Sigmoid colon (tissue), 7 donors: Measurements from ENCODE around the gene ALPP. TPM values are rescaled to one million over a fixed set of nuclear protein-coding genes. Genes with fewer than 3 reads are reported as not detected.
"Not testable (repeated sequence)": the region's sequence is repeated elsewhere in the genome, so short reads cannot be mapped to it uniquely, and the experiment has no call there.

ENCODE experiments used
- DNase-seq: peaks from one replicate; pipeline ENCODE4 v3.0.0-alpha.2; 2019
- H3K27ac ChIP-seq, 4 donors: fragments of 200-600 bp; sonication (generic); one replicate each; pipeline ENCODE4 v1.5.1; 2016 to 2019; ENCODE audit warnings: mild to moderate bottlenecking in 1 of 4
- H3K27me3 ChIP-seq, 3 donors: fragments of 200-600 bp; sonication (generic); one replicate each; pipeline ENCODE4 v1.5.1; 2019; ENCODE audit warnings: mild to moderate bottlenecking in 1 of 3
- H3K36me3 ChIP-seq, 4 donors: fragments of 200-600 bp; sonication (generic); one replicate each; pipeline ENCODE4 v1.5.1; 2016 to 2019
- H3K4me1 ChIP-seq, 4 donors: fragments of 200-600 bp; sonication (generic); one replicate each; pipeline ENCODE4 v1.5.1; 2017 to 2019
- H3K4me3 ChIP-seq, 4 donors: fragments of 200-600 bp; sonication (generic); one replicate each; pipeline ENCODE4 v1.5.1; 2017 to 2019; ENCODE audit warnings: mild to moderate bottlenecking in 2 of 4, moderate library complexity in 1 of 4
- H3K9me3 ChIP-seq, 4 donors: fragments of 200-600 bp in 3 of 4; sonication (generic) in 3 of 4; one replicate each; pipeline versions ENCODE4 v1.5.1 to v1.6.1; 2013 to 2019
- CTCF ChIP-seq, 4 experiments: fragments of 450-650 bp in 3 of 4; fragments of 200-600 bp in 1 of 4; IDR thresholded peaks; one replicate each; pipeline ENCODE4 v1.5.1; 2016 to 2019; ENCODE audit warnings: antibody characterized with exemption in 4 of 4, mild to moderate bottlenecking in 3 of 4, moderate library complexity in 2 of 4
- EP300 ChIP-seq, 4 donors: sonication (generic); formaldehyde crosslinking; IDR thresholded peaks; one replicate each; pipeline ENCODE4 v1.6.1; 2017; ENCODE audit warnings: antibody characterized with exemption in 4 of 4
- POLR2A ChIP-seq, 2 donors: fragments of 450-650 bp; IDR thresholded peaks; one replicate each; pipeline ENCODE4 v1.6.1; 2016; ENCODE audit warnings: antibody characterized with exemption in 2 of 2, mild to moderate bottlenecking in 2 of 2, moderate library complexity in 2 of 2
- POLR2AphosphoS5 ChIP-seq, 4 donors: sonication (generic); formaldehyde crosslinking; IDR thresholded peaks; one replicate each; pipeline ENCODE4 v1.6.1; 2017; ENCODE audit warnings: antibody characterized with exemption in 4 of 4
- WGBS, 2 donors: extraction: QIAGEN DNeasy Blood & Tissue Kit; methylation state at CpG; one replicate each; pipeline ENCODE4 v1.1.7; 2013; 5-methylcytosine and 5-hydroxymethylcytosine counted together
- intact Hi-C: fragments of 100-400 bp; cut with DNase I; formaldehyde crosslinking; loops from one replicate; pipeline ENCODE4 v1.15.1; 2023
- polyA plus RNA-seq, 3 donors: library from polyadenylated mRNA; stranded (reverse); fragments of 200-250 nt; gene quantifications; one replicate each; pipeline ENCODE4 v1.2.3, GENCODE V29; 2013
- total RNA-seq, 4 donors: library from RNA; depleted of rRNA; stranded (reverse); fragments of >200 nt; gene quantifications; one replicate each; pipeline ENCODE4 v1.1.0, GENCODE V29; 2016
- donor health status: healthy with polysubstance abuse.
- donor health status: Bipolar disorder and iron deficiency.
- donor health status: healthy.

The ALPP gene
- total and polyA plus RNA-seq, 7 donors: 0.03 TPM; not detected in 6

- TF ChIP-seq EP300 (IDR thresholded peaks at IDR 0.05) (no peak), POLR2A (IDR thresholded peaks at IDR 0.05) (no peak), CTCF (IDR thresholded peaks at IDR 0.05) (no peak), POLR2AphosphoS5 (IDR thresholded peaks at IDR 0.05) (no peak)
- 83 to 87% methylated on average over 9 of the region's 10 CpGs for WGBS, 2 donors
- no peak for DNase-seq
- Histone ChIP-seq H3K4me3 (no peak overlapping the region), H3K9me3 (no peaks in the 10 kb centered on the region), H3K36me3 (peaks cover 0 to 14% (median 3%) of the 10 kb centered on the region in 4 donors), H3K27ac (no peak overlapping the region), H3K4me1 (no peaks in the 10 kb centered on the region), H3K27me3 (no peaks in the 10 kb centered on the region)
- intact Hi-C loops: no loop called here
Measured at GRCh38 chr2:232332940-232333259, 45.7 kb upstream of the ALPP start.

DNA sequence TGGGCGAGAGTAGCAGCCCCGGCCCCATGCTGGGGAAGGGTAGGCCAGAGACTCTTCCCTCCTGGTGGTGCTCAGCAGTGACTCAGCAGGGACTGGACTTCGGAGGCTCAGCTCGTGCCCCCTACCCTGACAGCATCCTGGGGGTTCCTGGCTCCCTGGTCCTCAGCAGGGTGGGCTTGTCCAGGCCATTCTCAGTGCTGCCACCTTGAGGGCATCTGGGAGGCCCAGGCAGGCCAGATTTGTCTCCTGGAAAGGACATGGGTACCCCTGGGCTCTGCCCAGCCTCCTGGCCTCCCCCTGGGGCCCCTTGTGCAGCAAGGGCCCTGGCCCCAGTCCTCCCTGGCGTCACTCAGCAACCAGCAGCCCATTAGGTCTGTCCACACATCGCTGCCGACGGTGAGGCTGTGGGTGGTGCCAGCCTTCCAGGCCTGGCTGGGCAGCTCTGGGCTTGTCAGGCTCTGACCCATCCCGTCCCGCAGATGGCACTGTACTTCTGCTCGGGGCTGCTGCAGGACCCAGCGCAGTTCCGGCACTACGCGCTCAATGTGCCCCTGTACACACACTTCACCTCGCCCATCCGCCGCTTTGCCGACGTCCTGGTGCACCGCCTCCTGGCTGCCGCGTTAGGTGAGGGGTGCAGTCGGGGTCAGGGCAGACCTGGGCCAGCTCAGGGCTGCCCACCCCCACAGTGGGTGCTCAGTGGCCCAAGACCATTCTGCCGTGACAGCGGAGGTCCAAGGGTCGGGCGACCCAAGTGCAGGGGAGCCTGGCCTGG, 45.0 kb upstream of the ALPP start:
- Histone ChIP-seq H3K27me3 (no peaks in the 10 kb centered on the region), H3K9me3 (no peaks in the 10 kb centered on the region), H3K4me3 (no peak overlapping the region), H3K36me3 (peaks cover 0 to 14% (median 3%) of the 10 kb centered on the region in 4 donors), H3K27ac (no peak overlapping the region), H3K4me1 (no peaks in the 10 kb centered on the region)
- intact Hi-C loops: no loop called here
- 94 to 96% methylated on average over 28 of the region's 28 CpGs for WGBS, 2 donors
- DNase-seq: peak; percentile 58
- TF ChIP-seq CTCF (IDR thresholded peaks at IDR 0.05): no peak
- no peak for TF ChIP-seq EP300 (IDR thresholded peaks at IDR 0.05)
- no peak for TF ChIP-seq POLR2A (IDR thresholded peaks at IDR 0.05)
- TF ChIP-seq POLR2AphosphoS5 (IDR thresholded peaks at IDR 0.05): no peak

- H3K36me3 ChIP-seq: peaks cover 0 to 14% (median 3%) of the 10 kb centered on the region in 4 donors
- H3K27ac ChIP-seq, DNase-seq, H3K4me3 ChIP-seq, H3K9me3 ChIP-seq, intact Hi-C loops, H3K4me1 ChIP-seq, H3K27me3 ChIP-seq: not testable (repeated sequence)
- 95 to 96% methylated on average over 31 of the region's 33 CpGs for WGBS, 2 donors
Measured at GRCh38 chr2:232334136-232334884, 44.2 kb upstream of the ALPP start.

- peaks cover 0 to 14% (median 3%) of the 10 kb centered on the region in 4 donors for H3K36me3 ChIP-seq
- peak; percentile 45 for DNase-seq
- H3K9me3 ChIP-seq, H3K4me3 ChIP-seq, H3K27me3 ChIP-seq, H3K4me1 ChIP-seq, intact Hi-C loops, H3K27ac ChIP-seq: not testable (repeated sequence)
- 88 to 91% methylated on average over 6 of the region's 6 CpGs for WGBS, 2 donors
Measured at GRCh38 chr2:232334885-232335205, 43.7 kb upstream of the ALPP start.

DNA sequence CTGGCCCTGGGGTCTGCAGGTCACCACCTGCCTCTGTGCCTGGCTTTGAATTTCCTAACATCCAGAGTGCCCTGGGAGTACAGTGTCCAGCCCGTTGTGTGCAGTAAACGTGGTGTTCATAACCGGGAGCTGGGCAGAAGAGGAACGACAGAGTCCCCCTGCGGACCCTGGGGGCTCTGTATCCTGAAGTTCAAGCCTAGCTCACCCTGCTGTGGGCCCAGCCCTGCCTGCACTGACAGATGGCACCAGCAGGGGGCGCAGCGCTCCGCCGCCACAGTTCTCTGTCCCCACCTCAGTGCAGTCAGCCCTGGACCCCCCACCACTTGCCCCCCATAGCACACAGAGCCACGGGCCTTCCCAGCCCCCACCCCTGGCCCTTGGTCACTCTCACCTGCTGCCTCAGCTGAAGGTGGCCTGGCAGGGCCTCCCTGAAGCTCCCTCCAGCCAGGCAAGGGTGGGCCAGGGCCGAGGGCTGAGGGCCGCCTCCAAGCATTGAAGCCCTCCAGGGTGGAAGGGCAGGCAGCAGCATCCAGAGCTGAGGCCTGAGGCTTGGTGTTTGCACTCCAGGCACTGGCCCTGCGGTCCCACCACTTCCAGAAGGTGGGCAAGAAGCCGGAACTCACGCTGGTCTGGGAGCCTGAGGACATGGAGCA, 43.2 kb upstream of the ALPP start:
- H3K27ac ChIP-seq, H3K9me3 ChIP-seq, H3K27me3 ChIP-seq, H3K4me1 ChIP-seq, H3K4me3 ChIP-seq, intact Hi-C loops: not testable (repeated sequence)
- peaks cover 0 to 14% (median 3%) of the 10 kb centered on the region in 4 donors for H3K36me3 ChIP-seq
- peak; percentile 50 for DNase-seq
- TF ChIP-seq CTCF (IDR thresholded peaks at IDR 0.05): peak in 2 of 4 experiments; percentile 21 to 25
- WGBS, 2 donors: 57 to 68% methylated on average over 15 of the region's 15 CpGs
